Keratinocyte (primary cell): ENCODE measurements around the gene ABCC3.

Experiments
- EZH2 ChIP-seq: IDR thresholded peaks from one replicate; pipeline ENCODE4 v1.6.1; 2012; ENCODE audit warnings: inconsistent platforms, mild to moderate bottlenecking, low read length, moderate library complexity
- TF ChIP-seq, protein P1 (sequence below), 3 experiments: IDR thresholded peaks in 1 of 3; conservative IDR thresholded peaks in 1 of 3; optimal IDR thresholded peaks in 1 of 3; 2 replicates in 2 of 3; 3 replicates in 1 of 3; pipeline versions ENCODE3 to v1.5.1; 2011; ENCODE audit warnings: low read length in 3 of 3, mild to moderate bottlenecking in 3 of 3, moderate library complexity in 2 of 3, control low read depth in 1 of 3, inconsistent platforms in 1 of 3; ENCODE audit not compliant: insufficient read depth in 2 of 3; ENCODE audit errors: extremely low read depth in 1 of 3

DNA sequence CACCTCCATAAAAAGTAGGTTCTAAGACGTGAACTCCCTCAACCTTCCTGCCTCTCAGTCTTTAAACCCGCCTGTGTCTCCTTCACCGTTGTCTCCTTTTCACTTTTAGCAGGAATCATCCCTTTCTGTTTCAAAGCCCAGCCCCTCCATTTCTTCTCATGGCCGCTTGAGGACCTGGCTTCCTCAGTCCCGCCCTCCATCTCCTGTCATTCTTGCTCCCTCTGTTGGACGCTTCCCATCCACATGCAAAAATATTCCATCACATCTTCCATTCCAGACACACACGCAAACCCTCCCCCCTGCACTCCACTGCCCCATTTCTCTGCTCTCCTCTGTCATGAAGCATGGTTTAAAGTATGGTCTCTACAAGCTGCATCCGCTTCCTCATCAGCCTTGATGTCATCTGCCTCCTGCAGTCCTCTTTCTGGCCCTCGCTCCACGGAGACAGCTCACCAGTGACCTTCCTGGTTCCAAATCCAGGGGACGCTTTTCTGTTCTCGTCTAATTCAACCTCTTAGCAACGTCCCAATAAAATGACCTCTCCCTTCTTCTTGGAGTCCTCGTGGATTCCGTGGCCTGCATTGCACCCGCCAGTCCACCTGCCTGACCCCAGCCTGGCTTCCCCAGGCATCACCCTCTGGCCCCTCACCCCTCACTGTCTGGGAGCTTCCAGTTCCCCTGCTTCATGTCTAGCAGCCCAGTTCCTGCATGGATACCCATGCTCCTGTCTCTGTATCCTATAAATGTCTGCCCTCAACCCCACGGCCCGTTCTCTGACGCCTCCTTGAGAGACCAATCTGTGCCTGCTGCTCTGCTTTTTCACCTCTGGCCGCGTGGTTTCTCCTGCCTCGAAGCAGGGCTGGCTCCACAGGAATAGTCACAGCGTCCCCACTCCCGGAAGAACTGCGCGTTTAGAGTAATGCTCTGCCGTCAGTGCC, 46.9 kb downstream of the ABCC3 start:
- TF ChIP-seq EZH2, result no peak
- TF ChIP-seq, protein P1, sequence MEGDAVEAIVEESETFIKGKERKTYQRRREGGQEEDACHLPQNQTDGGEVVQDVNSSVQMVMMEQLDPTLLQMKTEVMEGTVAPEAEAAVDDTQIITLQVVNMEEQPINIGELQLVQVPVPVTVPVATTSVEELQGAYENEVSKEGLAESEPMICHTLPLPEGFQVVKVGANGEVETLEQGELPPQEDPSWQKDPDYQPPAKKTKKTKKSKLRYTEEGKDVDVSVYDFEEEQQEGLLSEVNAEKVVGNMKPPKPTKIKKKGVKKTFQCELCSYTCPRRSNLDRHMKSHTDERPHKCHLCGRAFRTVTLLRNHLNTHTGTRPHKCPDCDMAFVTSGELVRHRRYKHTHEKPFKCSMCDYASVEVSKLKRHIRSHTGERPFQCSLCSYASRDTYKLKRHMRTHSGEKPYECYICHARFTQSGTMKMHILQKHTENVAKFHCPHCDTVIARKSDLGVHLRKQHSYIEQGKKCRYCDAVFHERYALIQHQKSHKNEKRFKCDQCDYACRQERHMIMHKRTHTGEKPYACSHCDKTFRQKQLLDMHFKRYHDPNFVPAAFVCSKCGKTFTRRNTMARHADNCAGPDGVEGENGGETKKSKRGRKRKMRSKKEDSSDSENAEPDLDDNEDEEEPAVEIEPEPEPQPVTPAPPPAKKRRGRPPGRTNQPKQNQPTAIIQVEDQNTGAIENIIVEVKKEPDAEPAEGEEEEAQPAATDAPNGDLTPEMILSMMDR (optimal IDR thresholded peaks at IDR 0.05 in 1 of 3, IDR thresholded peaks at IDR 0.05 in 1 of 3, conservative IDR thresholded peaks at IDR 0.05 in 1 of 3; ENCODE audit: extremely low read depth in 1 of 3, insufficient read depth in 2 of 3, low read length in 3 of 3), result peak; percentile 62 to 83 (median 69)
